Natural killer cell (primary cell): ENCODE results near the gene RGSL1. TPM values are rescaled to one million over a fixed set of nuclear protein-coding genes. Genes with fewer than 3 reads are reported as not detected.

Experiments used
- ATAC-seq, 3 donors: fragments of 150-1000 bp in 2 of 3; fragments of 200-7000 bp in 1 of 3; cut with Tn5 transposase; 1 replicate in 1 of 3; 2 replicates in 2 of 3; pipeline ENCODE4 v1.10.0; 2021; ENCODE audit warnings: mild to moderate bottlenecking in 2 of 3, moderate library complexity in 2 of 3
- DNase-seq, 2 donors: peaks; one replicate each; pipeline versions ENCODE4 v3.0.0 to v3.0.0-alpha.2; 2013 to 2021; ENCODE audit warnings: mixed read lengths in 1 of 2
- H3K27ac ChIP-seq: one replicate; pipeline ENCODE4 v1.5.1; 2013; ENCODE audit warnings: mild to moderate bottlenecking, low read length
- H3K27me3 ChIP-seq: one replicate; pipeline ENCODE4 v1.6.1; 2013; ENCODE audit warnings: low read length; ENCODE audit not compliant: control insufficient read depth, insufficient read depth
- H3K36me3 ChIP-seq: one replicate; pipeline ENCODE4 v1.6.1; 2013; ENCODE audit warnings: low read length; ENCODE audit not compliant: control insufficient read depth, insufficient read depth
- H3K4me1 ChIP-seq: one replicate; pipeline ENCODE4 v1.6.1; 2013; ENCODE audit warnings: low read length; ENCODE audit not compliant: control insufficient read depth, insufficient read depth
- H3K4me3 ChIP-seq: one replicate; pipeline ENCODE4 v1.5.1; 2013; ENCODE audit warnings: low read length
- H3K9me3 ChIP-seq: one replicate; pipeline ENCODE4 v1.6.1; 2013; ENCODE audit warnings: low read length; ENCODE audit not compliant: control insufficient read depth, insufficient read depth
- H3K27ac Mint-ChIP-seq, 2 donors: one replicate each; pipeline ENCODE4 v1.8.0; 2022; ENCODE audit warnings: mild to moderate bottlenecking in 2 of 2, mixed read lengths in 2 of 2, moderate library complexity in 1 of 2
- H3K27me3 Mint-ChIP-seq, 2 donors: one replicate each; pipeline ENCODE4 v1.8.0; 2022; ENCODE audit warnings: low read depth in 2 of 2, mixed read lengths in 2 of 2
- H3K36me3 Mint-ChIP-seq: one replicate; pipeline ENCODE4 v1.8.0; 2022; ENCODE audit warnings: mixed read lengths
- H3K4me1 Mint-ChIP-seq, 2 donors: one replicate each; pipeline ENCODE4 v1.8.0; 2022; ENCODE audit warnings: mixed read lengths in 2 of 2
- H3K4me3 Mint-ChIP-seq: one replicate; pipeline ENCODE4 v1.8.0; 2022; ENCODE audit warnings: mild to moderate bottlenecking, moderate library complexity, mixed read lengths
- H3K9me3 Mint-ChIP-seq, 2 donors: one replicate each; pipeline ENCODE4 v1.8.0; 2022; ENCODE audit warnings: mixed read lengths in 2 of 2
- CTCF ChIP-seq: fragments of 200-600 bp; IDR thresholded peaks from one replicate; pipeline ENCODE4 v1.8.0; 2022; ENCODE audit warnings: antibody characterized with exemption
- WGBS: methylation state at CpG from one replicate; pipeline ENCODE4 v1.1.7; 2013; ENCODE audit warnings: missing lambda C conversion rate; ENCODE audit not compliant: insufficient coverage; 5-methylcytosine and 5-hydroxymethylcytosine counted together
- intact Hi-C: fragments of 100-400 bp; cut with micrococcal nuclease; formaldehyde crosslinking; loops from one replicate; pipeline ENCODE4 v1.14.2; 2022
- total RNA-seq, 4 donors: library from RNA; stranded (reverse); fragments of 120-200 nt in 1 of 4; gene quantifications; one replicate each; pipeline versions ENCODE4 v1.2.3 to v1.2.4, GENCODE V29; 2013 to 2022

Gene RGSL1
- total RNA-seq, 3 donors from 2014 or later (not counting 1 experiment from before 2014, with no cell fraction given): not detected

GRCh38 chr1:182555493-182555892 is 105.5 kb downstream of the RGSL1 start:
- Mint-ChIP-seq H3K4me3 (no peak overlapping the region), H3K9me3 (peaks cover 2 to 3% of the 10 kb centered on the region in 2 donors), H3K27ac (no peak overlapping the region), H3K27me3 (peaks cover 9% of the 10 kb centered on the region in 2 donors), H3K36me3 (no peaks in the 10 kb centered on the region), H3K4me1 (no peaks in the 10 kb centered on the region)
- intact Hi-C loops: no loop called here
- Histone ChIP-seq H3K36me3 (no peaks in the 10 kb centered on the region), H3K4me3 (no peak overlapping the region), H3K4me1 (no peaks in the 10 kb centered on the region), H3K27ac (no peak overlapping the region), H3K27me3 (no peaks in the 10 kb centered on the region), H3K9me3 (peaks cover 6% of the 10 kb centered on the region)
- ATAC-seq (no peak), DNase-seq (no peak)
- TF ChIP-seq CTCF: no peak
- WGBS: 95% methylated on average over 1 of the region's 1 CpG

GRCh38 chr1:182556279-182556678 is 106.3 kb downstream of the RGSL1 start:
- Mint-ChIP-seq H3K27ac (no peak overlapping the region), H3K4me3 (no peak overlapping the region), H3K36me3 (no peaks in the 10 kb centered on the region), H3K9me3 (peaks cover 2 to 3% of the 10 kb centered on the region in 2 donors), H3K27me3 (peaks cover 9% of the 10 kb centered on the region in 2 donors), H3K4me1 (no peaks in the 10 kb centered on the region)
- DNase-seq (no peak), ATAC-seq (no peak)
- TF ChIP-seq CTCF: no peak
- H3K27me3 ChIP-seq: no peaks in the 10 kb centered on the region
- peaks cover 6% of the 10 kb centered on the region for H3K9me3 ChIP-seq
- no peak overlapping the region for H3K27ac ChIP-seq
- H3K4me1 ChIP-seq: no peaks in the 10 kb centered on the region
- H3K4me3 ChIP-seq: no peak overlapping the region
- H3K36me3 ChIP-seq: no peaks in the 10 kb centered on the region
- intact Hi-C loops: no loop called here

GRCh38 chr1:182560392-182560984 is 110.5 kb downstream of the RGSL1 start:
- DNase-seq: no peak
- no peak overlapping the region for H3K4me3 Mint-ChIP-seq
- no peaks in the 10 kb centered on the region for H3K9me3 Mint-ChIP-seq

More at GRCh38 chr1:182560392-182560984, 110.5 kb downstream of the RGSL1 start:
- Histone ChIP-seq H3K27ac (no peak overlapping the region), H3K4me3 (no peak overlapping the region), H3K36me3 (no peaks in the 10 kb centered on the region), H3K27me3 (no peaks in the 10 kb centered on the region), H3K9me3 (no peaks in the 10 kb centered on the region), H3K4me1 (no peaks in the 10 kb centered on the region)
- Mint-ChIP-seq H3K4me1 (no peaks in the 10 kb centered on the region), H3K27ac (no peak overlapping the region), H3K27me3 (peaks cover 15 to 20% of the 10 kb centered on the region in 2 donors), H3K36me3 (no peaks in the 10 kb centered on the region)
- ATAC-seq: no peak
- intact Hi-C loops: no loop called here
- WGBS: 77% methylated on average over 6 of the region's 7 CpGs
- no peak for TF ChIP-seq CTCF
